ENCODE measurements around the gene DCTD.

The DCTD gene

GRCh38 chr4:182924497-182924896, 7.3 kb upstream of the DCTD start:
- no CpG with 5 or more reads among the region's 7 CpGs for WGBS, 2 donors (ENCODE audit: extremely low coverage in 2 of 2, insufficient read length in 2 of 2, insufficient replicate concordance in 1 of 2)
- Histone ChIP-seq H4K91ac (ENCODE audit: low read depth, low read length, poor library complexity) (no peak overlapping the region), H2AK5ac (ENCODE audit: low read depth, low read length) (no peak overlapping the region), H4K8ac (ENCODE audit: low read depth, low read length) (no peak overlapping the region), H3K4ac (ENCODE audit: low read length) (no peak overlapping the region), H3K9ac (ENCODE audit: low read depth, low read length, poor library complexity) (no peak overlapping the region), H3K4me3 (ENCODE audit: low read length in 2 of 2) (peak overlapping the region in 1 of 2 donors; percentile 29), H3K79me1 (ENCODE audit: low read depth, low read length) (no peaks in the 10 kb centered on the region), H3K4me2 (ENCODE audit: insufficient read depth, low read length, poor library complexity, severe bottlenecking) (no peak overlapping the region), H3K18ac (ENCODE audit: low read length) (no peak overlapping the region), H3K36me3 (replicated peaks in 1 of 2; ENCODE audit: control insufficient read depth in 2 of 2, insufficient read depth in 2 of 2, low read length in 2 of 2) (no peaks in the 10 kb centered on the region), H3K27ac (replicated peaks; ENCODE audit: low read length) (no peak overlapping the region), H2BK15ac (ENCODE audit: low read length) (no peak overlapping the region), H2AFZ (ENCODE audit: low read length) (no peak overlapping the region), H3K23ac (ENCODE audit: low read depth, low read length, poor library complexity) (no peak overlapping the region), H2BK5ac (ENCODE audit: low read length) (no peak overlapping the region), H3K14ac (ENCODE audit: low read length) (no peak overlapping the region), H2BK12ac (ENCODE audit: low read length) (no peak overlapping the region), H3K9me3 (replicated peaks in 1 of 2; ENCODE audit: control insufficient read depth in 2 of 2, insufficient read depth in 1 of 2, low read depth in 1 of 2, low read length in 2 of 2) (no peaks in the 10 kb centered on the region), H3K27me3 (ENCODE audit: control insufficient read depth in 3 of 3, insufficient read depth in 3 of 3, low read depth in 1 of 3, low read length in 3 of 3) (no peaks in the 10 kb centered on the region), H2BK120ac (ENCODE audit: low read depth, low read length) (no peak overlapping the region), H3K4me1 (ENCODE audit: control insufficient read depth in 2 of 2, insufficient read depth in 1 of 2, low read depth in 1 of 2, low read length in 2 of 2) (no peaks in the 10 kb centered on the region)
- DNase-seq (ENCODE audit: low spot score) = no peak

- Histone ChIP-seq H3K36me3 (replicated peaks in 1 of 2; ENCODE audit: control insufficient read depth in 2 of 2, insufficient read depth in 2 of 2, low read length in 2 of 2) (no peaks in the 10 kb centered on the region), H3K14ac (ENCODE audit: low read length) (no peak overlapping the region), H3K23ac (ENCODE audit: low read depth, low read length, poor library complexity) (no peak overlapping the region), H3K4me2 (ENCODE audit: insufficient read depth, low read length, poor library complexity, severe bottlenecking) (no peak overlapping the region), H3K18ac (ENCODE audit: low read length) (no peak overlapping the region), H2AFZ (ENCODE audit: low read length) (no peak overlapping the region), H2BK12ac (ENCODE audit: low read length) (no peak overlapping the region), H2BK15ac (ENCODE audit: low read length) (no peak overlapping the region), H4K8ac (ENCODE audit: low read depth, low read length) (no peak overlapping the region), H3K4ac (ENCODE audit: low read length) (no peak overlapping the region), H3K27me3 (ENCODE audit: control insufficient read depth in 3 of 3, insufficient read depth in 3 of 3, low read depth in 1 of 3, low read length in 3 of 3) (no peaks in the 10 kb centered on the region), H3K9ac (ENCODE audit: low read depth, low read length, poor library complexity) (no peak overlapping the region), H3K9me3 (replicated peaks in 1 of 2; ENCODE audit: control insufficient read depth in 2 of 2, insufficient read depth in 1 of 2, low read depth in 1 of 2, low read length in 2 of 2) (no peaks in the 10 kb centered on the region), H2AK5ac (ENCODE audit: low read depth, low read length) (no peak overlapping the region), H3K79me1 (ENCODE audit: low read depth, low read length) (no peaks in the 10 kb centered on the region), H3K4me1 (ENCODE audit: control insufficient read depth in 2 of 2, insufficient read depth in 1 of 2, low read depth in 1 of 2, low read length in 2 of 2) (no peaks in the 10 kb centered on the region), H4K91ac (ENCODE audit: low read depth, low read length, poor library complexity) (no peak overlapping the region), H2BK120ac (ENCODE audit: low read depth, low read length) (no peak overlapping the region), H3K4me3 (ENCODE audit: low read length in 2 of 2) (no peak overlapping the region), H2BK5ac (ENCODE audit: low read length) (no peak overlapping the region), H3K27ac (replicated peaks; ENCODE audit: low read length) (no peak overlapping the region)
- WGBS, 2 donors (ENCODE audit: extremely low coverage in 2 of 2, insufficient read length in 2 of 2, insufficient replicate concordance in 1 of 2) = no CpG with 5 or more reads among the region's 10 CpGs
- no peak for DNase-seq (ENCODE audit: low spot score)
These were observed 6.7 kb upstream of the DCTD start for GRCh38 chr4:182923796-182924340.

- DNase-seq (ENCODE audit: low spot score) = no peak
- Histone ChIP-seq H3K4me3 (ENCODE audit: low read length in 2 of 2) (no peak overlapping the region), H3K79me1 (ENCODE audit: low read depth, low read length) (no peaks in the 10 kb centered on the region), H2AFZ (ENCODE audit: low read length) (no peak overlapping the region), H4K8ac (ENCODE audit: low read depth, low read length) (no peak overlapping the region), H3K27ac (replicated peaks; ENCODE audit: low read length) (no peak overlapping the region), H2BK120ac (ENCODE audit: low read depth, low read length) (no peak overlapping the region), H3K18ac (ENCODE audit: low read length) (no peak overlapping the region), H3K4me2 (ENCODE audit: insufficient read depth, low read length, poor library complexity, severe bottlenecking) (no peak overlapping the region), H3K4ac (ENCODE audit: low read length) (no peak overlapping the region), H2BK15ac (ENCODE audit: low read length) (no peak overlapping the region), H2AK5ac (ENCODE audit: low read depth, low read length) (no peak overlapping the region), H3K36me3 (replicated peaks in 1 of 2; ENCODE audit: control insufficient read depth in 2 of 2, insufficient read depth in 2 of 2, low read length in 2 of 2) (no peaks in the 10 kb centered on the region), H3K9me3 (replicated peaks in 1 of 2; ENCODE audit: control insufficient read depth in 2 of 2, insufficient read depth in 1 of 2, low read depth in 1 of 2, low read length in 2 of 2) (no peaks in the 10 kb centered on the region), H4K91ac (ENCODE audit: low read depth, low read length, poor library complexity) (no peak overlapping the region), H3K14ac (ENCODE audit: low read length) (no peak overlapping the region), H3K23ac (ENCODE audit: low read depth, low read length, poor library complexity) (no peak overlapping the region), H2BK12ac (ENCODE audit: low read length) (no peak overlapping the region), H3K27me3 (ENCODE audit: control insufficient read depth in 3 of 3, insufficient read depth in 3 of 3, low read depth in 1 of 3, low read length in 3 of 3) (no peaks in the 10 kb centered on the region), H3K9ac (ENCODE audit: low read depth, low read length, poor library complexity) (no peak overlapping the region), H2BK5ac (ENCODE audit: low read length) (no peak overlapping the region), H3K4me1 (ENCODE audit: control insufficient read depth in 2 of 2, insufficient read depth in 1 of 2, low read depth in 1 of 2, low read length in 2 of 2) (no peaks in the 10 kb centered on the region)
- no CpG with 5 or more reads among the region's 5 CpGs for WGBS, 2 donors (ENCODE audit: extremely low coverage in 2 of 2, insufficient read length in 2 of 2, insufficient replicate concordance in 1 of 2)
These were observed 6.2 kb upstream of the DCTD start for GRCh38 chr4:182923366-182923765.

GRCh38 chr4:182922501-182923284, 5.5 kb upstream of the DCTD start:
- Histone ChIP-seq H3K79me1 (ENCODE audit: low read depth, low read length) (no peaks in the 10 kb centered on the region), H2AK5ac (ENCODE audit: low read depth, low read length) (no peak overlapping the region), H2BK120ac (ENCODE audit: low read depth, low read length) (no peak overlapping the region), H3K14ac (ENCODE audit: low read length) (no peak overlapping the region), H3K4me3 (ENCODE audit: low read length in 2 of 2) (no peak overlapping the region), H3K23ac (ENCODE audit: low read depth, low read length, poor library complexity) (no peak overlapping the region), H4K91ac (ENCODE audit: low read depth, low read length, poor library complexity) (no peak overlapping the region), H2AFZ (ENCODE audit: low read length) (no peak overlapping the region), H2BK5ac (ENCODE audit: low read length) (no peak overlapping the region), H3K9me3 (replicated peaks in 1 of 2; ENCODE audit: control insufficient read depth in 2 of 2, insufficient read depth in 1 of 2, low read depth in 1 of 2, low read length in 2 of 2) (no peaks in the 10 kb centered on the region), H2BK12ac (ENCODE audit: low read length) (no peak overlapping the region), H3K27ac (replicated peaks; ENCODE audit: low read length) (no peak overlapping the region), H3K36me3 (replicated peaks in 1 of 2; ENCODE audit: control insufficient read depth in 2 of 2, insufficient read depth in 2 of 2, low read length in 2 of 2) (no peaks in the 10 kb centered on the region), H4K8ac (ENCODE audit: low read depth, low read length) (no peak overlapping the region), H3K4me2 (ENCODE audit: insufficient read depth, low read length, poor library complexity, severe bottlenecking) (no peak overlapping the region), H3K18ac (ENCODE audit: low read length) (no peak overlapping the region), H3K9ac (ENCODE audit: low read depth, low read length, poor library complexity) (no peak overlapping the region), H3K4me1 (ENCODE audit: control insufficient read depth in 2 of 2, insufficient read depth in 1 of 2, low read depth in 1 of 2, low read length in 2 of 2) (no peaks in the 10 kb centered on the region), H2BK15ac (ENCODE audit: low read length) (no peak overlapping the region), H3K27me3 (ENCODE audit: control insufficient read depth in 3 of 3, insufficient read depth in 3 of 3, low read depth in 1 of 3, low read length in 3 of 3) (no peaks in the 10 kb centered on the region), H3K4ac (ENCODE audit: low read length) (no peak overlapping the region)
- WGBS, 2 donors (ENCODE audit: extremely low coverage in 2 of 2, insufficient read length in 2 of 2, insufficient replicate concordance in 1 of 2) = no CpG with 5 or more reads among the region's 13 CpGs
- no peak for DNase-seq (ENCODE audit: low spot score)

All from neuronal stem cell (in vitro differentiated cells).